ENCODE measurements around the gene FGF2.

Gene FGF2

GRCh38 chr4:122826553-122827257 lies at the start of gene FGF2:
TSS of gene FGF2 (plus strand) at chr4:122826831. CDS start at chr4:122827175, 344 bp downstream.
- peak within 1 kb of the TSS; percentile 44 for H3K4me3 ChIP-seq (ENCODE audit: insufficient read depth, low read length, poor library complexity, severe bottlenecking)
- no peaks in the 10 kb centered on the region for H4K20me1 ChIP-seq (ENCODE audit: low read depth, low read length)
- H3K9me2 ChIP-seq (replicated peaks; ENCODE audit: insufficient read depth, low read length) = no peaks in the 10 kb centered on the region
- H3K9me3 ChIP-seq (ENCODE audit: insufficient read depth, low read length) = no peaks in the 10 kb centered on the region
- peak within 1 kb of the TSS; percentile 44 for H3K9ac ChIP-seq (ENCODE audit: low read length)
- no peaks in the 10 kb centered on the region for H3F3A ChIP-seq (ENCODE audit: insufficient read depth)
- peak within 1 kb of the TSS; percentile 65 for H3K4me2 ChIP-seq (ENCODE audit: low read depth, low read length, poor library complexity, severe bottlenecking)
- peak within 1 kb of the TSS; percentile 68 for H2AFZ ChIP-seq (ENCODE audit: low read depth, low read length, severe bottlenecking)
- H3K27ac ChIP-seq (ENCODE audit: low read depth, low read length) = no peak within 1 kb of the TSS
- H3K36me3 ChIP-seq (ENCODE audit: low read length) = no peaks in the 10 kb centered on the region
- TF ChIP-seq CTCF (IDR thresholded peaks at IDR 0.05; ENCODE audit: insufficient read depth, low read length, poor library complexity, severe bottlenecking) (no peak), EZH2phosphoT487 (conservative IDR thresholded peaks at IDR 0.05; ENCODE audit: low read length) (no peak)
- no peaks in the 10 kb centered on the region for H3K27me3 ChIP-seq (ENCODE audit: low read length)
- no peaks in the 10 kb centered on the region for H3K79me2 ChIP-seq (ENCODE audit: insufficient read depth, low read length)

GRCh38 chr4:122776916-122777315 lies 49.7 kb upstream of the FGF2 start:
- no peak overlapping the region for H3K9ac ChIP-seq (ENCODE audit: low read length)
- no peak for TF ChIP-seq CTCF (IDR thresholded peaks at IDR 0.05; ENCODE audit: insufficient read depth, low read length, poor library complexity, severe bottlenecking)
- TF ChIP-seq EZH2phosphoT487 (conservative IDR thresholded peaks at IDR 0.05; ENCODE audit: low read length) = no peak
- no peak overlapping the region for H3K4me2 ChIP-seq (ENCODE audit: low read depth, low read length, poor library complexity, severe bottlenecking)

GRCh38 chr4:122777846-122778673 lies 48.6 kb upstream of the FGF2 start:
- no peak overlapping the region for H2AFZ ChIP-seq (ENCODE audit: low read depth, low read length, severe bottlenecking)
- TF ChIP-seq CTCF (IDR thresholded peaks at IDR 0.05; ENCODE audit: insufficient read depth, low read length, poor library complexity, severe bottlenecking) (no peak), EZH2phosphoT487 (conservative IDR thresholded peaks at IDR 0.05; ENCODE audit: low read length) (no peak)
- no peaks in the 10 kb centered on the region for H3K36me3 ChIP-seq (ENCODE audit: low read length)
- no peaks in the 10 kb centered on the region for H4K20me1 ChIP-seq (ENCODE audit: low read depth, low read length)
- no peaks in the 10 kb centered on the region for H3K27me3 ChIP-seq (ENCODE audit: low read length)
- H3K4me2 ChIP-seq (ENCODE audit: low read depth, low read length, poor library complexity, severe bottlenecking) = no peak overlapping the region
- no peaks in the 10 kb centered on the region for H3K9me2 ChIP-seq (replicated peaks; ENCODE audit: insufficient read depth, low read length)
- H3K79me2 ChIP-seq (ENCODE audit: insufficient read depth, low read length) = no peaks in the 10 kb centered on the region
- H3K4me3 ChIP-seq (ENCODE audit: insufficient read depth, low read length, poor library complexity, severe bottlenecking) = no peak overlapping the region
- H3K9me3 ChIP-seq (ENCODE audit: insufficient read depth, low read length) = no peaks in the 10 kb centered on the region
- H3F3A ChIP-seq (ENCODE audit: insufficient read depth) = no peaks in the 10 kb centered on the region
- H3K9ac ChIP-seq (ENCODE audit: low read length) = no peak overlapping the region
- H3K27ac ChIP-seq (ENCODE audit: low read depth, low read length) = no peak overlapping the region

More at GRCh38 chr4:122776916-122777315, 49.7 kb upstream of the FGF2 start:
- H3K9me2 ChIP-seq (replicated peaks; ENCODE audit: insufficient read depth, low read length) = no peaks in the 10 kb centered on the region
- no peak overlapping the region for H3K4me3 ChIP-seq (ENCODE audit: insufficient read depth, low read length, poor library complexity, severe bottlenecking)
- no peaks in the 10 kb centered on the region for H3K36me3 ChIP-seq (ENCODE audit: low read length)
- H3K27me3 ChIP-seq (ENCODE audit: low read length) = no peaks in the 10 kb centered on the region
- no peaks in the 10 kb centered on the region for H4K20me1 ChIP-seq (ENCODE audit: low read depth, low read length)
- no peak overlapping the region for H3K27ac ChIP-seq (ENCODE audit: low read depth, low read length)
- no peaks in the 10 kb centered on the region for H3F3A ChIP-seq (ENCODE audit: insufficient read depth)
- H3K9me3 ChIP-seq (ENCODE audit: insufficient read depth, low read length) = no peaks in the 10 kb centered on the region
- H3K79me2 ChIP-seq (ENCODE audit: insufficient read depth, low read length) = no peaks in the 10 kb centered on the region
- no peak overlapping the region for H2AFZ ChIP-seq (ENCODE audit: low read depth, low read length, severe bottlenecking)

Measured in SU-DHL-6 (cell line).